Measurements from ENCODE around the gene RBP3.

The RBP3 gene

DNA sequence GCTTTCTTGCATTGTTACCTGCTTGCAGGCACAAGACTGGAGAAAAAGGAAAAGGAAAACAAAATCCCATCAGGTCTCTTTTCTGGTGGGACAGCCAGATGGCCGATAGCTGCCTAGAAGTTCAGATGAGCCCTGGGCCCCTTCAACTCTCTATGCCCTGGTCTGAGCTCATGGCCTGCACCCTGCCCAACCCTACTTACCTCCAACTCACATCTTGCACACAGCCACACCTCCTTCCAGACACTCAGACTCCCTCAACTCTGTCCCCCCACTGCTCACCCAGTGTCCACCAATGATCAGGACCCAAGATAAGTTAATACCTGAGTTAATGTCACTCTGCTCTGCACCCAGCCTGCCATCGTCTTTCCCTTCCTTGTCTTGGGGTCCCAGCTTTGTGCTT lies 10.9 kb downstream of the RBP3 start:
- no peak for DNase-seq

DNA sequence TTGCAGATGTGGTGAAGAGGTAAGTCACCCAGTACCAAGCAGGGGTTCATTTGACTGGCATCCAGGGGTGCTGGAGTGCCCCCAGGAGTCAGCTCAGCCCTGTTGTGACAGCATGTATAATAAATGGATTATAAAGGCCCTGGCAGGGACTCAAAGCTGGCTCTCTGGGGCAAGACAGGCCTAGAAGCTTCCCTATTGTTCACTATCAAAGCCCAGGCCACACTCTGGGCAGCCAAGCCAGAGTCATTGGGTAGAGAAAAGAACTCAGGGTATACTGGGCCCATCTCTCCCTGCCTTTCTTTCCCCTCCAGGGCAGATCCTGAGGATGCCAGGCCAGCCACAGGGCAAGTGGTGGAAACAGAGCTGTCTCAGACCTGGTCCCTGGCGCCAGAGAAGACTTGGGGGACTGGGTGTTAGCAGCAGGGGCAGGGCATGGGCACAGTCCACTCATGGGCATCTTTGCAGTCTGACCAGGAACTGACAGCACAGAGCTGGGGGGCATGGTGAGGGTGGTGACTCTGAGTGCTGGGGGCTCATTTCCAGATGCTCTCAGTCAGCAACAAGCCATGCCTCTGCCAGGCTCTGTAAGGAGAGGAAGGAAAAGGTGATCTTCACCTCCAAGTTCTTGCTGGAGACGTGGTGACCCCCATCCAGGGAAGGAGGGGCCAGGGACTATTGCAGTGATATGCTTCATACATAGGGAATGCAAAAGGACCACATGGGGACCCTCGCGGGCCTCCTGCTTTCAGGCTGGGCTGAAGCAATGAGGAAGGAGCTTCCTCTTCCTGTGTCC lies 11.7 kb downstream of the RBP3 start:
- no peak for DNase-seq

GRCh38 chr10:47360419-47361040 lies 12.4 kb downstream of the RBP3 start:
- no peak for DNase-seq

DNA sequence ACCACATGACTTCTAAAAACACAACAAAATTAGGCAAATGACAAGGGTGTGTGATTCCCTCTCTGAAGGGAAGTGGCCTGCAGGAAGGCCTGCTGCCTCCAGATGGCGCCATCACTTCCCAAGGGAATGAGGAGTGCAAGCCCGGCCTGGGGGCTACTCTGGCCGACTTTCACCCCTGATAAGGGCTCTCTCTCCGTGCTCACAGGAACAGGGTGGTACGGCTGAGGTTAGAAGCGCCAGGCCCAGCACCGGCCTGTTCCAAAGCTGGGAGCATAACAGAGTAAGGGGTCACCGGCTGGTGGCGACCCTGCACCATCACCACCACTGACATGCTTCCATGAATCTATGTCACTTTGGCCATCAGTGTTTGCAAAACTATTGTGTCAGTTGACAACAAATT lies 13.1 kb downstream of the RBP3 start:
- DNase-seq = no peak

DNA sequence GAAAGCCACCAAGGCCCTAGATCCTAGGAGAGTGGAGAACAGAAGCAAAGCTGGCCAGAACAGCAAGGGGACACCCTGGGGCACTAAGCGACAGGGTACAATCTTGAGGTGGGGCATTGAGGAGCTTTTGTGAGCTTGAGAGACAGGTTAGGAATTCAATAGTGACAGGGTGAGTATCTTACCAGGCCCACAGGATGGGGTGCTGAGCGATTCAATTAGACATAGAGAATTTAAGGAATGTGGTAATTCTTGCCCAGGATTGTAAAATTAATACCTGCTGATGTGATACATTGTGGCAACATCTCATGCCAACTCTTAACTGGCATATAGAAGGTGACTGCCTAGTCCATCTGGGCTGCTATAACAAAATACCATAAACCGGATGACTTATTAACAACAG lies 14.0 kb downstream of the RBP3 start:
- DNase-seq = no peak

GRCh38 chr10:47363781-47364180 lies 15.6 kb downstream of the RBP3 start:
- DNase-seq = no peak

- no peak for DNase-seq
These were observed 16.2 kb downstream of the RBP3 start for GRCh38 chr10:47364366-47364765.

DNA sequence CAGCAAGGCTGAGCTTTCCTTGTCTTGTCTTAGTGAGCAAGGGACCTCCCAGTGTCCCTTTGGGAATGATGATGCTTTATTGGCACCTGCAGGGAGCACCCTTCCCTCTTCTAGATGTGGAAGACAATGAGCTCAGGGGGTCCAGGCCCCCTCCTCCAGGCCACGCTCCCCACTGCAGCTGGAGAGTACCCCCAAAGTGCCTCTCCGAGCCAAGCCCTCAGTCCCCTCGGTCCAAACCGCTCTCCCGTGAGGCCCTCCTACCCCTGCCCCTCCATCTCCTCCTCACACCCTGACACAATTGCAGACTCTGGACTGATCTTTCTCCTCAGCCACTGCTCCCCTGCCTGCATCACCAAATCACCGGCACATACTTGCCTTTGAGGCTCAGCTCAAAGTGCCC lies 16.7 kb downstream of the RBP3 start:
- DNase-seq = no peak

DNA sequence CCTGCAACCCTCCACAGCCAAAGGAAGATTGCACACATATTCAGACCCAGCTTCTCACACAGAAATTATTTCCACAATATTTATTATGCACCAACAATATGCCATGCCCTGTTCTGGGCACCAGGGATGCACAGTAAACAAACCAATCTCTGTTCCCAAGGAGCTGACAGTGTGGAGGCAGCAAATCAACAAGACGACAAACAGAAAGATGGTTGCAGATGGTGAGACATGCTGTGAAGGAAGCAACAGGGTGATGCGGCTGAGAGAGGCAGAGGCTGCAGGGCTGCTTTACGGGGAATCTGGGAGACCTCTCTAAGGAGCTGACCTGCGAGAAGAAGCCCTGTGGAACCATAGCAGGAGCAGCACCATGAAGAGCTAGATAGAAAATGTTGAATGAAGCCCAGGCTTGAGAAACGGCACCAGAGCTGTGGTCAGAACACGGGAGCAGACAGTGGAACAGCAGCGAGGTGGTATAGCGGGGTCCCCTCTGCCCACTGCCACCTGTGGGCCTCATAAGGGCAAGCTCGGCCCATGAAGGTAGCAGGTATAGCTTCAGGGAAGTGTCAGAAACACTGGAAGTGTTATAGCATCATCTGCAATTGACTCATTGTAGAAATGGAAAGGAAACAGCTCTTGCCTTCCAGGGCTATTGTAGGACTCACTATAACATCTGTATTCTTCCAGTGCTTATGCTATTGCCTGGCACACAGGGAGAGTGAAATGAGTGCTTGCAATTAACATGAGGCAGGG lies 17.4 kb downstream of the RBP3 start:
- no peak for DNase-seq

GRCh38 chr10:47366181-47366631 lies 18.0 kb downstream of the RBP3 start:
- no peak for DNase-seq

- no peak for DNase-seq
These were observed 18.7 kb downstream of the RBP3 start for GRCh38 chr10:47366731-47367460.

GRCh38 chr10:47367646-47368045 lies 19.5 kb downstream of the RBP3 start:
- no peak for DNase-seq

DNA sequence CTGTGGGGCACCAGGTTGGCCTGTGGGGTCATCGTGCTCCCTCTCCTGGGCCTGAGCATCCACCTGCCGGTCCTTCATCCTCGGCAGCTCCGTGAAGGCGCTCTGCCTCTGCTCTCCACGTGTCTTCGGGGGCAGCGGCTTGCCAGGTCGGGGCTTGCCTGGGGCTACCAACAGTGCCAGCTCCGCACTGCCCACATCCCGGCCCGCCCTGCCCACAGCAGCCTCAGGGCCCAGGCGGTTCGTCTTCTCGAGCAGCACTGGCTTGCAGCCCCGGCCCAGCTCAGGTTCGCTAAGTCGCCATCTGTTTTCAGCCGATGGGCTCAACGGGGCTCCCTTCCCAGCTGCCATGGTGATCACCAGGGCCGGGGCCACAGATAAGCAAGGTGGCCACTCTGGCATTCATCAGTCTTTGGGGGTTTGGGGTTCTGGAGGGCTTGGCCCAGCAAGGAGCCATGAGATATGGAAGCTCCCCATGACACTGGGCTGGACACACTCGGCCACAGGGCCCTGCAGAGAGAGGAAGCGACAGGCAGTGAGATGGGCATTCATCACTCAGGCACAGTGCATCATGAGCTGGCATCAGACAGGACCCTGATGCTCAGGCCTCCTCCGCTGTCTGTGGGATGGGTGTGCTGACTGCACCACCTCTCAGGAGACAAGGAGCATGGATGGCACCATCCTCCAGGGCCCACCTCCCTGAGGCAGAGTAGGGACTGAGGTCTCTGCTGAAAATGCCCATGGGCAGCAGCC lies 20.4 kb downstream of the RBP3 start:
- no peak for DNase-seq

- no peak for DNase-seq
These were observed 21.2 kb downstream of the RBP3 start for GRCh38 chr10:47369251-47369894.

GRCh38 chr10:47370015-47370767 lies 22.0 kb downstream of the RBP3 start:
- no peak for DNase-seq

- no peak for DNase-seq
These were observed 22.7 kb downstream of the RBP3 start for GRCh38 chr10:47370878-47371277.

DNA sequence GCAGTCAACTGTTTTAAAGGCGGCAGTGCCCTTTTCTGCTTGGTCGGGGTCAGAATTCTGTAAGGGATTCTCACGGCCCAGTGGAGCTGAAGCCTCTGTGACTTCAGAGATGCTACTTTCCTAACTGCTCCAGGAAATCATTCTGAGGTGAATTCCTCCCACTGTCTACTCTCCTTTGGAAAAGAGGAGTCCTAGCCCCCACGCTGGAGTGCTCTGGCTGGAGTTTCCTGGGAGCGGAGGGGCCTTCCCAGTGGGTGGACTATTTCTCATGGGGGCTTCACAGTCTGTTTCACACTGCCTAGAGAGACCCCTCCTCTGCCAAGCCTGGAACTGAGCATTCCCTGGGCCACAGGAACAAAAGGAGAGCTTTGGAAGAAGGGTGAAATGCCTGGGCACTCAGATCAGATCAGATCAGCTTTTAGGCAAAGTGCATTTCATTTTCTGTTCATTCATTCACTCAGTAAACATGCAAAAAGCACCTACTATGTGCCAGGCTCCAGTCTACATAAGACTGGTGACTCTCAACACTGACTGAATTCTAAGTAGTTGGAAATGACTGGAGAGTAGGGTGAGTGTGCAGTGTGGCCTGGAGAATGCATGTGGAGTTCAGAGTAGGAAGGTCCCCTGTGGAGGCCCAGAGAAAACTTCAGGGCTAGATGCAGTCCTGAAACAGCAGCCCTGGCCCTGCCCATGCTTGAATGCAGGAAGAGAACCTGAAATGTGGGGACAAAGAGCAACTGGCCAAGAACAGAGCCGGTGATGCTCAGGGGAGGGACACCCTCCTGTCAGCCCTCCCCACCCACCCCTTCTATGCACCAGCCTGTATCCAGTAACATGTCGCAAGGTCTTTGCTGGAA lies 23.7 kb downstream of the RBP3 start:
- no peak for DNase-seq

GRCh38 chr10:47372726-47373125 lies 24.6 kb downstream of the RBP3 start:
- DNase-seq = no peak

DNA sequence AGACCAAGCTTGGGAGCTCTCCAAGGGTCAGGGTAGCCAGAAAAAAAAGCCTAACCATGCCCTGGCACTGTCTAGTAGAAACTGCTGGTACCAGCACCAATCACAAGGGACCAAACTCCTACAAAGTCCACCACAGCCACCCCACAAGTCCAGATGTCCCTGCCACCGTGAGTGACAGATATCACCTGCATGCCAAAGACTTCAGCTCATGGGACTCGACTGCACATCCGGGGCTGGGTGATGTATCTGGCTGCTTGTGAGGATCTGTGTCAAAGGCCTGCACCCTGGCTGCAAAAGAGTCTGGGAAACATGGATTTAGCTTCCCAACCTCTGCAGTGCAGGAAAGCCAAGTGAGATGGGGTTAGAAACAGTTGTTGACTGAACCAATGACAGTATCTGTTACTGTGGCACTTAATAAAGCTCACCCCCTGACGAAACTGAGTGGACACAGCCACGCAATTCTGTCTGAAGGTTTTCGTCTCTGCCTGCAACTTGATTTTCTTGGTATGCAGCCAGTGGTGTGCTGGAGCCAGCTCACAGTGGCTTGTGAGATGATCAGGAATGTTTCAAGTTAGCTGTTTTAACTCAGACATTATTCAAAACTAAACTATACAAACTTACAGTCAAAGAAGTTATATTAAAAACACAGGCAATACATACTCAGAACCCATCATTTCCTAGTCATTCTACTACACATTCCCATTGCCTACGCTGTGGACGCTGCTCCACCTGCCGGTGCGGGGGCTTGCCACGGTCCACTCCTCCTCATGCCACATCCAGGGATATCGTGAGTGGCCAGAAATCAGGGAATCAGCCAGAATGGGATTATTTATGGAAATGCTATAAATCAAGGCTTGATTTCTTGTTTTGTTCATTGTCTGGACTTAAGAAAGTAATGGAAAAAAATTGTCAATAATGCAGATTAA lies 26.7 kb downstream of the RBP3 start:
- no peak for DNase-seq

Data from activated CD4-positive, alpha-beta T cell treated with anti-CD3 and anti-CD28 coated beads, Interleukin-2, amount 50 U/mL, for 4 hours (primary cell).